ENCODE data around the gene TGFBR3.

- TF ChIP-seq CTCF (IDR thresholded peaks at IDR 0.05 in 2 of 3, conservative IDR thresholded peaks at IDR 0.05 in 1 of 3; ENCODE audit: insufficient read depth in 2 of 3, low read depth in 1 of 3, low read length in 3 of 3) (no peak), POLR2A (conservative IDR thresholded peaks at IDR 0.05) (no peak), CHD2 (IDR thresholded peaks at IDR 0.05; ENCODE audit: low read depth, low read length) (no peak), ETV6 (IDR thresholded peaks at IDR 0.05; ENCODE audit: borderline replicate concordance in 1 of 2, low read depth in 2 of 2, low read length in 1 of 2) (no peak), ETV6 (CRISPR knock-in tag; IDR thresholded peaks at IDR 0.05; ENCODE audit: borderline replicate concordance) (no peak), UBTF (IDR thresholded peaks at IDR 0.05; ENCODE audit: borderline replicate concordance in 1 of 2, low read depth in 2 of 2, low read length in 2 of 2) (no peak), DLX4 (CRISPR knock-in tag; IDR thresholded peaks at IDR 0.05) (no peak), ESRRA (IDR thresholded peaks at IDR 0.05; ENCODE audit: borderline replicate concordance, low read depth) (no peak), ZNF184 (CRISPR knock-in tag; IDR thresholded peaks at IDR 0.05) (no peak), MYNN (IDR thresholded peaks at IDR 0.05) (no peak), MYNN (CRISPR knock-in tag; IDR thresholded peaks at IDR 0.05) (no peak), NCOA1 (IDR thresholded peaks at IDR 0.05; ENCODE audit: low read depth) (no peak), C11orf30 (IDR thresholded peaks at IDR 0.05; ENCODE audit: low read depth) (peak; percentile 64), GABPB1 (CRISPR knock-in tag; IDR thresholded peaks at IDR 0.05) (no peak), GTF2A2 (tag; IDR thresholded peaks at IDR 0.05) (no peak), POLR2AphosphoS5 (IDR thresholded peaks at IDR 0.05; ENCODE audit: control insufficient read depth, insufficient read depth, low read depth, low read length) (no peak)
Observed at GRCh38 chr1:91676030-91676429, 209.9 kb downstream of the TGFBR3 start.
